ENCODE results near the gene CCR5. TPM values are rescaled to one million over a fixed set of nuclear protein-coding genes. Genes with fewer than 3 reads are reported as not detected.

Gene CCR5
- total RNA-seq, 2 donors from 2014 or later: 0.55 to 1.8 TPM

GRCh38 chr3:46356276-46356675 lies 14.5 kb upstream of the CCR5 start:
- intact Hi-C loops (cut with DNase I, micrococcal nuclease): no loop called here
- DNase-seq (no peak), ATAC-seq (no peak)

- intact Hi-C loops (cut with DNase I, micrococcal nuclease): no loop called here
- ATAC-seq: no peak
Measured at GRCh38 chr3:46356909-46357308, 13.8 kb upstream of the CCR5 start.

DNA sequence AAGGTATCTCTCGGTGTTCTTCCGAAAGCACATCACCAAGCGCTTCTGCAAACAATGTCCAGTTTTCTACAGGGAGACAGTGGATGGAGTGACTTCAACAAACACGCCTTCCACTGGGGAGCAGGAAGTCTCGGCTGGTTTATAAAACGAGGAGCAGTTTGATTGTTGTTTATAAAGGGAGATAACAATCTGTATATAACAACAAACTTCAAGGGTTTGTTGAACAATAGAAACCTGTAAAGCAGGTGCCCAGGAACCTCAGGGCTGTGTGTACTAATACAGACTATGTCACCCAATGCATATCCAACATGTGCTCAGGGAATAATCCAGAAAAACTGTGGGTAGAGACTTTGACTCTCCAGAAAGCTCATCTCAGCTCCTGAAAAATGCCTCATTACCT lies 12.3 kb upstream of the CCR5 start:
- intact Hi-C loops (cut with DNase I, micrococcal nuclease): no loop called here
- ATAC-seq: no peak
- no peak for DNase-seq

More at GRCh38 chr3:46356909-46357308, 13.8 kb upstream of the CCR5 start:
- DNase-seq: no peak

- no peak for DNase-seq
- intact Hi-C loops (cut with DNase I, micrococcal nuclease): no loop called here
- no peak for ATAC-seq
Measured at GRCh38 chr3:46359733-46360493, 10.8 kb upstream of the CCR5 start.

DNA sequence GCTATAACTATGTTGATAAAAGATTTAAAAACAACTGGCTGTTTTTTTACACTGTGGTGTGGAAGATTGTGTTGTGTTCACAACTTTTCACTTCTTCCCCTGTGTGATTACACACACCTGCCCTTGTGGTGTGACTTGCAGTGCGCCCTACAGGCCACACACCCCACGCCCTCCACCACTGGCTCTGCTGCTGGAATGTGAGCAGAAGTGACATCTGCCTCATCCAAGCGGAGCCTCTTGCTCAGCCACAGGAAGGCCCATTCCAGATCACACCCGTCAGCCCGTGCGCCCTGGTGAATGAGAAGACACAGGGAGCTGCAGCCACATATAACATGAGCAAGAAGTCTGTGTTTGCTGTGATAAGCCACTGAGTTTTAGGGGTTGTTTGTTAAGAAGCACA lies 9.8 kb upstream of the CCR5 start:
- intact Hi-C loops (cut with DNase I, micrococcal nuclease): no loop called here
- DNase-seq: no peak
- no peak for ATAC-seq

- intact Hi-C loops (cut with DNase I, micrococcal nuclease): no loop called here
- DNase-seq: peak in 1 of 2 donors; percentile 43
Measured at GRCh38 chr3:46361408-46362283, 9.1 kb upstream of the CCR5 start.

DNA sequence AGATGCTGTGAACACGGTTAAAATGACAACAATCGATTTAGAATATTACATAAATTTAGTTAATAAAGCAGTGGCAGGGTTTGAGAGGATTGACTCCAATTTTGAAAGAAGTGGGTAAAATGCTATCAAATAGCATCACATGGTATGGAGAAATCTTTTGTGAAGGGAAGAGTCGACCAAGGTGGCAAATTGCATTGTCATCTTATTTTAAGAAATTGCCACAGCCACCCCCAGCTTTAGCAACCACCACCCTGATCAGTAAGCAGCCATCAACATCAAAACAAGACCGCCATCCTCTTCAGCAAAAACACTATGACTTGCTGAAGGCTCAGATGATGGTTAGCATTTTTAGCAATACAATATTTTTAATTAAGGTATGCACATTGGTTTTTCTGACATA lies 5.7 kb upstream of the CCR5 start:
- ATAC-seq: no peak

More at GRCh38 chr3:46361408-46362283, 9.1 kb upstream of the CCR5 start:
- ATAC-seq: peak; percentile 55

DNA sequence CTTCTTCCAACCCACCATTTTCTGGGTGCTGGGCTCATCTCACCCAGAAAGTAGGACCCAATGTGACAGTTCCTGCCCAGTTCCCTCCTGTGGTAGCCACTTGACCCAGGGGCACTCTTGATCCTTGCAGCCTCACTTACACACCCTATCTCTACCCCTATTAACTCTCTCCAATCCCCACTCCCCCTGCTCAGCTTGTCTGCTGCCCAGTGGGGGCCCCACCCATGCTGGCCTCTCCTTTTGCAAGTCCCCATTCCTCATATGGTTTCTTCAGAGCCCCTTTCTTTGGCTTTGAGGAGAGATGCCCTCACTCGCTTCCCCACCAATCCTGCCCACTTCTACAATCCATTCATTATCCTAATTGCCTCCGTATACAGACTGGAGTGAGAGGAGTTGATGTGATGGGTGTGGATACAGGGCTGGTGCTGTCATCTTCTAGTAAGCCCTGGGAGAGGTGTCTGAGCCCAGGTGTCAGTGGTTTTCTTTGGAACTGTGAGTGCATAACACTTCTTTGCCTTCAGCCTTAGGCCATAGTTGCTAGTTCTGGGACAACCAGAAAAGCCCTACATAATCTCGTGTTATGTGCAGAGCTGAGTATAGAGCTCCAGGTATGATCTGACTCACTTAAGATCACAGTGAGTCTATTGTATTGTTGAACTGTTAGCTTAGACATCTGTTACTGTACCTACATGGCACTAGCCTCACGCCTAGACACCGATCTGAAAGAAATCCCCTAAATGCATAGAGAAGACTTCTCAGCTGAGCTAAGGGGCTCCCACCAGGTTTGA lies 4.8 kb upstream of the CCR5 start:
- no peak for ATAC-seq
- no peak for DNase-seq
- intact Hi-C loops (cut with DNase I, micrococcal nuclease): no loop called here

More for the DNA sequence above, 5.7 kb upstream of the CCR5 start:
- intact Hi-C loops (cut with DNase I, micrococcal nuclease): no loop called here
- no peak for DNase-seq

DNA sequence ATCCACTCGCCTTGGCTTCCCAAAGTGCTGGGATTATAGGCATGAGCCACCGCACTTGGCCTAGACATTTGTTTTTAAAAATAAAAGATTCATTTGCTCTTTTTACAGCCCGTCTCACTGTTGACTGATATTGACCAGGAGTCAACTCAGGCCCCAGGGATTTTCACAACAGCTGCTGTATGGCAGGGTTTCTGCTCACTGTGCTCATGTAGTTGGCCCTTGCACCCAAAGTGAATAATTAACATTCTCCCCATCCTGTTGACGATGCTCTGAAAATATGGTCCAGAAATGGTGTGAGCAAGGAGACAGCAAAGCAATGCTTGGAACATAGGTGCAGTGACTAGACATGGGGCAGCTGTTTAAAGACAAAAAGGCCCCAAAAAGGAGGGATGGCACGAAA lies 2.9 kb upstream of the CCR5 start:
- intact Hi-C loops (cut with DNase I, micrococcal nuclease): no loop called here
- DNase-seq (no peak), ATAC-seq (no peak)

DNA sequence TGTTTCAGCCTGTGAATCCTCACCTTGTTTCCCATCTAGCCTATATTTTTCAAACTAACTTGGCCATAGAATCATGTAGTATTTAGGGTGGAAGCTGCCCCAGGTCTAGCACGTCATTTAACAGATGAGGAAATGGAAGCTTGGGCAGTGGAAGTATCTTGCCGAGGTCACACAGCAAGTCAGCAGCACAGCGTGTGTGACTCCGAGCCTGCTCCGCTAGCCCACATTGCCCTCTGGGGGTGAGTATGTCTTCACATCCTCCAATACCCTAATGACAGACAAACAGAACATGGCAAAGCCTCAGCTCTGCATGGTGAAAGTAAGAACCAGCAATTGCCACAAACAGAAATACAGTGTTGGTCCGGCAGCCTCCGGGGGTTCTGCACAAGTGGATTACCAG lies 2.2 kb upstream of the CCR5 start:
- DNase-seq (peak; percentile 52 to 64), ATAC-seq (peak; percentile 58)
- intact Hi-C loops (cut with DNase I, micrococcal nuclease): no loop called here

DNA sequence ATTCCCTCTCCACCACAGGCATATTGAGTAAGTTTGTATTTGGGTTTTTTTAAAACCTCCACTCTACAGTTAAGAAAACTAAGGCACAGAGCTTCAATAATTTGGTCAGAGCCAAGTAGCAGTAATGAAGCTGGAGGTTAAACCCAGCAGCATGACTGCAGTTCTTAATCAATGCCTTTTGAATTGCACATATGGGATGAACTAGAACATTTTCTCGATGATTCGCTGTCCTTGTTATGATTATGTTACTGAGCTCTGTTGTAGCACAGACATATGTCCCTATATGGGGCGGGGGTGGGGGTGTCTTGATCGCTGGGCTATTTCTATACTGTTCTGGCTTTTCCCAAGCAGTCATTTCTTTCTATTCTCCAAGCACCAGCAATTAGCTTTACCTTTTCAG lies 1.6 kb upstream of the CCR5 start:
- intact Hi-C loops (cut with DNase I, micrococcal nuclease): no loop called here
- DNase-seq (no peak), ATAC-seq (no peak)

- intact Hi-C loops (cut with DNase I, micrococcal nuclease): loop anchor here in 1 of 2 donors (10.0 kb wide), 2 partner anchors 285 to 435 kb away; no protein-coding TSS in a partner anchor
- ATAC-seq (no peak), DNase-seq (no peak)
Measured at GRCh38 chr3:46369675-46370132, 1.0 kb upstream of the CCR5 start.

- intact Hi-C loops (cut with DNase I, micrococcal nuclease): loop anchor here in 1 of 2 donors (10.0 kb wide), 2 partner anchors 287 to 437 kb away; no protein-coding TSS in a partner anchor
- ATAC-seq (no peak), DNase-seq (no peak)
Measured at GRCh38 chr3:46371519-46372340, 984 bp downstream of the CCR5 start.

DNA sequence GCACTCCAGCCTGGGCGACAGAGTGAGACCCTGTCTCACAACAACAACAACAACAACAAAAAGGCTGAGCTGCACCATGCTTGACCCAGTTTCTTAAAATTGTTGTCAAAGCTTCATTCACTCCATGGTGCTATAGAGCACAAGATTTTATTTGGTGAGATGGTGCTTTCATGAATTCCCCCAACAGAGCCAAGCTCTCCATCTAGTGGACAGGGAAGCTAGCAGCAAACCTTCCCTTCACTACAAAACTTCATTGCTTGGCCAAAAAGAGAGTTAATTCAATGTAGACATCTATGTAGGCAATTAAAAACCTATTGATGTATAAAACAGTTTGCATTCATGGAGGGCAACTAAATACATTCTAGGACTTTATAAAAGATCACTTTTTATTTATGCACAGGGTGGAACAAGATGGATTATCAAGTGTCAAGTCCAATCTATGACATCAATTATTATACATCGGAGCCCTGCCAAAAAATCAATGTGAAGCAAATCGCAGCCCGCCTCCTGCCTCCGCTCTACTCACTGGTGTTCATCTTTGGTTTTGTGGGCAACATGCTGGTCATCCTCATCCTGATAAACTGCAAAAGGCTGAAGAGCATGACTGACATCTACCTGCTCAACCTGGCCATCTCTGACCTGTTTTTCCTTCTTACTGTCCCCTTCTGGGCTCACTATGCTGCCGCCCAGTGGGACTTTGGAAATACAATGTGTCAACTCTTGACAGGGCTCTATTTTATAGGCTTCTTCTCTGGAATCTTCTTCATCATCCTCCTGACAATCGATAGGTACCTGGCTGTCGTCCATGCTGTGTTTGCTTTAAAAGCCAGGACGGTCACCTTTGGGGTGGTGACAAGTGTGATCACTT lies 2.0 kb downstream of the CCR5 start:
- DNase-seq (no peak), ATAC-seq (peak; percentile 51)
- intact Hi-C loops (cut with DNase I, micrococcal nuclease): loop anchor here in 1 of 2 donors (10.0 kb wide), 2 partner anchors 288 to 438 kb away; no protein-coding TSS in a partner anchor

DNA sequence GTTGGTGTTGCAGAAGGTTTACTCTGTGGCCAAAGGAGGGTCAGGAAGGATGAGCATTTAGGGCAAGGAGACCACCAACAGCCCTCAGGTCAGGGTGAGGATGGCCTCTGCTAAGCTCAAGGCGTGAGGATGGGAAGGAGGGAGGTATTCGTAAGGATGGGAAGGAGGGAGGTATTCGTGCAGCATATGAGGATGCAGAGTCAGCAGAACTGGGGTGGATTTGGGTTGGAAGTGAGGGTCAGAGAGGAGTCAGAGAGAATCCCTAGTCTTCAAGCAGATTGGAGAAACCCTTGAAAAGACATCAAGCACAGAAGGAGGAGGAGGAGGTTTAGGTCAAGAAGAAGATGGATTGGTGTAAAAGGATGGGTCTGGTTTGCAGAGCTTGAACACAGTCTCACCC lies 4.0 kb downstream of the CCR5 start:
- no peak for ATAC-seq

DNA sequence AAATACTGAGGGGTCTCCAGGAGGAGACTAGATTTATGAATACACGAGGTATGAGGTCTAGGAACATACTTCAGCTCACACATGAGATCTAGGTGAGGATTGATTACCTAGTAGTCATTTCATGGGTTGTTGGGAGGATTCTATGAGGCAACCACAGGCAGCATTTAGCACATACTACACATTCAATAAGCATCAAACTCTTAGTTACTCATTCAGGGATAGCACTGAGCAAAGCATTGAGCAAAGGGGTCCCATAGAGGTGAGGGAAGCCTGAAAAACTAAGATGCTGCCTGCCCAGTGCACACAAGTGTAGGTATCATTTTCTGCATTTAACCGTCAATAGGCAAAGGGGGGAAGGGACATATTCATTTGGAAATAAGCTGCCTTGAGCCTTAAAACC lies 4.5 kb downstream of the CCR5 start:
- ATAC-seq (no peak), DNase-seq (no peak)
- intact Hi-C loops (cut with DNase I, micrococcal nuclease): loop anchor here in 1 of 2 donors (10.0 kb wide), 2 partner anchors 290 to 440 kb away; no protein-coding TSS in a partner anchor

More for the DNA sequence above, 4.0 kb downstream of the CCR5 start:
- DNase-seq: no peak
- intact Hi-C loops (cut with DNase I, micrococcal nuclease): loop anchor here in 1 of 2 donors (10.0 kb wide), 2 partner anchors 290 to 440 kb away; no protein-coding TSS in a partner anchor

- no peak for ATAC-seq
- intact Hi-C loops (cut with DNase I, micrococcal nuclease): loop anchor here in 1 of 2 donors (10.0 kb wide), 2 partner anchors 291 to 441 kb away; no protein-coding TSS in a partner anchor
- no peak for DNase-seq
Measured at GRCh38 chr3:46375814-46376213, 5.1 kb downstream of the CCR5 start.
